WERI-Rb-1 (cell line): Measurements from ENCODE around the gene KCNQ1OT1.
"Not testable (repeated sequence)": the region's sequence is repeated elsewhere in the genome, so short reads cannot be mapped to it uniquely, and the experiment has no call there.

Experiments used
- DNase-seq: peaks from one replicate; pipeline ENCODE4 v3.0.0-alpha.2; 2020
- H3K27ac ChIP-seq: fragments of 250-450 bp; sonication (Bioruptor Pico); 2 replicates; pipeline ENCODE4 v1.5.1; 2020; ENCODE audit warnings: mild to moderate bottlenecking, moderate library complexity
- H3K27me3 ChIP-seq: fragments of 250-450 bp; sonication (Bioruptor Pico); 2 replicates; pipeline ENCODE4 v1.5.1; 2021; ENCODE audit warnings: mild to moderate bottlenecking, low read depth, moderate library complexity; ENCODE audit not compliant: insufficient read depth, severe bottlenecking
- H3K36me3 ChIP-seq: fragments of 250-450 bp; sonication (Bioruptor Pico); 2 replicates; pipeline ENCODE4 v1.5.1; 2020; ENCODE audit warnings: mild to moderate bottlenecking, moderate library complexity
- H3K4me3 ChIP-seq: 2 replicates; pipeline ENCODE4 v1.5.1; 2011; ENCODE audit warnings: low read depth, mild to moderate bottlenecking, control low read depth, low read length
- H3K9me3 ChIP-seq: fragments of 250-450 bp; sonication (Bioruptor Pico); 2 replicates; pipeline ENCODE4 v1.5.1; 2021; ENCODE audit warnings: mild to moderate bottlenecking, moderate library complexity; ENCODE audit not compliant: severe bottlenecking
- TF ChIP-seq, protein P1 (sequence below): IDR thresholded peaks from 2 replicates; pipeline ENCODE4 v1.5.1; 2011; ENCODE audit warnings: low read depth, mild to moderate bottlenecking, control low read depth, inconsistent platforms, low read length

Gene KCNQ1OT1

DNA sequence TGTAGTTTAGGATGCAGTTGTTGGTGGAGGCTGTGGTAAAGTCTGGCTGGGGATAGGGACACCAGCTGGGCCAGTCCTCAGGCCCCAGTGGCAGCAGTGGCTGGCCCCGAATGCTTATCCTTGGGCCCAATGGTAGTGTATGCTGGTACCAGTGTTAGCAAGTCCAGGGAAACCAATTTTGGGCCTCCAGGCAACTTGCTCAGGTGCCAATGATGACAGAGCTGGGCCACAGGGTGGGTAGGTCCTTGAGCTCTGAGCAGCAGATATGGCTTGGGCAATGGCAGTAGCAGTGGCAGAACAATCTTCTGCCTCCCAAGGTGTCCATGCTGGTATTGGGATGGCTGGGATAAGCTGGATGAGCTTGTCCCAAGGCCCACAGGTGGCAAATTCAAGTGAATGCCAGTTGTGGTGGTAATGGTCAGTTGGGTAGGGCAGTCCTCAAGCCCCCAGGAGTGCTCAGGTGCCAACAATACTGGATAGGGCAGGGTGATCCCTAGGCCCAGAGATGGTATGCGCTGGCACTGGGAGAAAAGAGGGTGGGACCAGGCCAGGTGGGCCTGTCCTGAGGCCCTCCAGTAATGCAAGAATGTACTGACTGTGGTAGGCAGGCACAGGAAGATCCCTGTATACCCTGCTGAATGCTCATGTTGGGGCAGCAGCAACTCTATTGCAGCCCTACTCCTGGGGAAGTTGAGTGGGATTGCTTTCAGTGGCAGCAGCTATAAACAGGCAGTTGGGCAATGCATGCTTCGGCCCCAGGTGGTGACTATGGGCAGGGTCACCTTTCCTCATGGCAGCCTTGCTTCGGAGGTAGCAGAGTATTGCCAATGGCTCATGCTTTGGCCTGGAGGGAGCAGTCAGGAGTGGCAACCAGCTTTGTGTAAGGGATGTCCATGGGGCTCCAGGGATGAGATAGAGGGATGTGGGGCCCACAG, 54.7 kb downstream of the KCNQ1OT1 start:
- Histone ChIP-seq H3K27ac (no peak overlapping the region), H3K4me3 (no peak overlapping the region), H3K36me3 (no peaks in the 10 kb centered on the region), H3K27me3 (no peaks in the 10 kb centered on the region), H3K9me3 (peaks cover 53% of the 10 kb centered on the region)
- TF ChIP-seq, protein P1, sequence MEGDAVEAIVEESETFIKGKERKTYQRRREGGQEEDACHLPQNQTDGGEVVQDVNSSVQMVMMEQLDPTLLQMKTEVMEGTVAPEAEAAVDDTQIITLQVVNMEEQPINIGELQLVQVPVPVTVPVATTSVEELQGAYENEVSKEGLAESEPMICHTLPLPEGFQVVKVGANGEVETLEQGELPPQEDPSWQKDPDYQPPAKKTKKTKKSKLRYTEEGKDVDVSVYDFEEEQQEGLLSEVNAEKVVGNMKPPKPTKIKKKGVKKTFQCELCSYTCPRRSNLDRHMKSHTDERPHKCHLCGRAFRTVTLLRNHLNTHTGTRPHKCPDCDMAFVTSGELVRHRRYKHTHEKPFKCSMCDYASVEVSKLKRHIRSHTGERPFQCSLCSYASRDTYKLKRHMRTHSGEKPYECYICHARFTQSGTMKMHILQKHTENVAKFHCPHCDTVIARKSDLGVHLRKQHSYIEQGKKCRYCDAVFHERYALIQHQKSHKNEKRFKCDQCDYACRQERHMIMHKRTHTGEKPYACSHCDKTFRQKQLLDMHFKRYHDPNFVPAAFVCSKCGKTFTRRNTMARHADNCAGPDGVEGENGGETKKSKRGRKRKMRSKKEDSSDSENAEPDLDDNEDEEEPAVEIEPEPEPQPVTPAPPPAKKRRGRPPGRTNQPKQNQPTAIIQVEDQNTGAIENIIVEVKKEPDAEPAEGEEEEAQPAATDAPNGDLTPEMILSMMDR: no peak
- DNase-seq: no peak

GRCh38 chr11:2643746-2644145, 56.0 kb downstream of the KCNQ1OT1 start:
- TF ChIP-seq, protein P1: no peak
- no peaks in the 10 kb centered on the region for H3K36me3 ChIP-seq
- H3K4me3 ChIP-seq: no peak overlapping the region
- DNase-seq: no peak
- H3K27ac ChIP-seq: no peak overlapping the region
- H3K27me3 ChIP-seq: no peaks in the 10 kb centered on the region
- peaks cover 57% of the 10 kb centered on the region for H3K9me3 ChIP-seq

DNA sequence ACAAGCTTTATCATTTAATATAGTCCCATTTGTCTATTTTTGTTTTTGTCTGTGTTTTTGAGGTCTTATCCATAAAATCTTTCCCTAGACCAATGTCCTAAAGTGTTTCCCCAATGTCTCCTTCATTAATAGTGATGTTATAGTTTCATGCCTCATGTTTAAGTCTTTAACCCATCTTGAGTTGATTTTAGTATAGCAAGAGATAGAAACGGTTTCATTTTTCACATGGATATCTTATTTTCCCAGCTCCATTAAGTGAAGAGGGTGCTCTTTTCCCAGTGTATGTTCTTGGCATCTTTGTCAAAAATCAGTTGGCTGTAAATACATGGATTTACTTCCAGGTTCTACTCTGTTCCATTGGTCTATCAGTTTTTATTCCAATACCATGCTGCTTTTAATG, 58.2 kb downstream of the KCNQ1OT1 start:
- no peak overlapping the region for H3K4me3 ChIP-seq
- H3K27me3 ChIP-seq: no peaks in the 10 kb centered on the region
- no peak overlapping the region for H3K27ac ChIP-seq
- no peak for DNase-seq
- peaks cover 50% of the 10 kb centered on the region for H3K9me3 ChIP-seq
- H3K36me3 ChIP-seq: no peaks in the 10 kb centered on the region
- TF ChIP-seq, protein P1: no peak

DNA sequence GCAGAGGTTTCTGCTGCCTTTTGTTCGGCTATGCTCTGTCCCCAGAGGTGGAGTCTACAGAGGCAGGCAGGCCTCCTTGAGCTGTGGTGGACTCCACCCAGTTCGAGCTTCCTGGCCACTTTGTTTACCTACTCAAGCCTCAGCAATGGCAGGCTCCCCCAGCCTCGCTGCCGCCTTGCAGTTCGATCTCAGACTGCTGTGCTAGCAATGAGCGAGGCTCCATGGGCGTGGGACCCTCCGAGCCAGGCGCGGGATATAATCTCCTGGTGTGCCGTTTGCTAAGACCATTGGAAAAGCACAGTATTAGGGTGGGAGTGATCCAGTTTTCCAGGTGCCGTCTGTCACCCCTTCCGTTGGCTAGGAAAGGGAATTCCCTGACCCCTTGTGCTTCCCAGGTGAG, 60.0 kb downstream of the KCNQ1OT1 start:
- not testable (repeated sequence) for H3K4me3 ChIP-seq, H3K36me3 ChIP-seq, DNase-seq, H3K27me3 ChIP-seq, H3K27ac ChIP-seq
- H3K9me3 ChIP-seq: peaks cover 39% of the 10 kb centered on the region

DNA sequence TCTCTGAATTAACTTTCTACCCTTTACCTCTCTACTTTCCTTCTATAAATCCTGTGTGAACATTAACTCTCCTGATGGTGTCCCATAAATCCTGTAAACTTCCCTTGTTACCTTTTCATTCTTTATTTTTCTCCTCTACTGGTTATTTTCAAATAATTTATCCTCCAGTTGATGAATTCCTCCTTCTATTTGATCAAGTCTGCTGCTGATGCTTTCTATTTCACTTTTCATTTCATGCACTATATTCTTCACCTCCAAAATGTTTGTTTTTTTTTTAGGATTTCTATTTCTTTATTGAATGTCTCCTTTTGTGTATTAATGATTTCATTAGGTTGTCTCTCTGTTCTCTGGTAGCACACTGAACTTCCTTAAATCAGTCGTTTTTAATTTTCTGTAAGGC, 68.6 kb downstream of the KCNQ1OT1 start:
- TF ChIP-seq, protein P1: no peak
- Histone ChIP-seq H3K27me3 (no peaks in the 10 kb centered on the region), H3K4me3 (no peak overlapping the region), H3K36me3 (no peaks in the 10 kb centered on the region), H3K9me3 (peaks cover 21% of the 10 kb centered on the region), H3K27ac (no peak overlapping the region)
- no peak for DNase-seq

GRCh38 chr11:2630679-2631078, 69.1 kb downstream of the KCNQ1OT1 start:
- no peak for DNase-seq
- no peak overlapping the region for H3K27ac ChIP-seq
- H3K9me3 ChIP-seq: peaks cover 21% of the 10 kb centered on the region
- H3K27me3 ChIP-seq: no peaks in the 10 kb centered on the region
- H3K4me3 ChIP-seq: no peak overlapping the region
- TF ChIP-seq, protein P1: no peak
- no peaks in the 10 kb centered on the region for H3K36me3 ChIP-seq
